SIG-M5 treated with dmso at 0.1 percent for 504 hours (cell line): ENCODE measurements around the gene STPG2.
A peak's percentile ranks its signal among the peaks of the same experiment; 100 is the strongest.
"Not testable (repeated sequence)": the region's sequence is repeated elsewhere in the genome, so short reads cannot be mapped to it uniquely, and the experiment has no call there.

Source experiments
- DNase-seq: peaks from one replicate; lab custom pipeline; 2025; ENCODE audit not compliant: unreplicated experiment; lab: John Stamatoyannopoulos, UW

STPG2 gene

DNA sequence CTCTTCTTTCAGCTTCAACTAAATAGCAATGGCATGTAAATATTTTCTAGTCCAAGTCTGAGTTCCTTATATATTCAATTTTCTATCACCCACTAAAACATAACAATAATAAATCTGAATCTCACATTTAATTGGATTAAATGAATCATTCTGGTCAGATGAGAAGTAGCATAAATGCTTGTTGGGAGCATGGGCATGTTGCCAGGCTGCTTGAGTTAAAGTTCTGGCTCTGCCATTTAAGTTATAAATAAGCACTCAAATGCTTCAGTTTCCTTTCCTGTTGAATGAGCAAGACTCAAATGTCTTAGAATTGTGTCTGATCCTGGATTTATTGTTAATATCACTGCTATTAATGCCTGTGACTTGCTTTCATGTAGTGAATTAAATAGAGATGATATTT is 496.3 kb downstream of the STPG2 start:
- DNase-seq: no peak

DNA sequence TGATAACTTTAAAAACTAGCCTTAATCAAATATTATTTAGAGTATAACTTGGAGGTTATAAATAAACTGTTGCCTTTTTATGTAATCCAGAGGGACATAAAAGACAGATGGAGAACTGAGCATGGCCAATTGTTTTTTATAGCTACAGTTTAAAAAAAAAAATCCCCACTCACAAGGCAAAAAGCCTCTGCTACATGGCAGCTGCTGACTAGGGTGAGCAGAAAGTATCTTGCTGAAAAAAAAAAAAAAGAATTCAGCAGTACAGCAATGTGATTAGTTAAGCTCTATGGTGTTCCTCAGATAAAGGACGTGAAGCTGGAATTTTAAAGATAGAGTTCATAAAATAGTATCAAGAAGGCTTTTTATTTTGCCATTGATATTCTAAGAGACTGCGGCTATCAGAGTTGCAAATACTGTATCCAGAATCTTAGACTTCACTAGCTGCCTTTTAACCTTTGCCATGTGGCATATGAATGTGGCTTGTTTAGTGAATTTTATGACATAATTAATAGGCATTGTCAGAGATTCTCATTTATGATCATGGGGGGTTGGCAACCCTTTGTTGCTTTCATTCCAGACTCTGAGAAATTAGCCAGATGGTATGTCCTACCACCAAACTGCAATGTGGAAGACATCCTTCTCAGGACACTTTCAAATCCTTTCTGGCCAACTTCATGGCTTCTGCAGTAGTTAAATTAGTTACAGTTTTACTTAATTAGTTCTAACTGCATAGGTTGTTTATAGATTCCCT is 498.0 kb downstream of the STPG2 start:
- DNase-seq: no peak

DNA sequence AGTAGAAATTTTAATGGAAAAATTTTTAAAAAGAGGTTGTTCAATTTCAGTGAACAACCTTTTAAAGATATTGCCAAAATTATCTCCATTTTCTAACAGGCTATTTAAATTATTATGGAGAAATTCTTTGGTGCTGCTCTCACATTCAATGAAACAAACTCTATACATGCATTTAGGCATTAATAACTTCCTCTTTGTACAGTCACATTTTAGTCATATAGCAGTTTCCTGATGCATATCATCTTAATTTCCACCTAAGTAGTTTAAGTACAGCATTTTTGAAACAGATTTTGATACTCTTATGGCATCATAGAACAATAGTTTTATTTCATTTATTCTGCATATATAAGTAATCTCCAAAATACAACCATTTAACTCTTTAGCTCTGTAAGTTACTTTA is 500.1 kb downstream of the STPG2 start:
- no peak for DNase-seq

DNA sequence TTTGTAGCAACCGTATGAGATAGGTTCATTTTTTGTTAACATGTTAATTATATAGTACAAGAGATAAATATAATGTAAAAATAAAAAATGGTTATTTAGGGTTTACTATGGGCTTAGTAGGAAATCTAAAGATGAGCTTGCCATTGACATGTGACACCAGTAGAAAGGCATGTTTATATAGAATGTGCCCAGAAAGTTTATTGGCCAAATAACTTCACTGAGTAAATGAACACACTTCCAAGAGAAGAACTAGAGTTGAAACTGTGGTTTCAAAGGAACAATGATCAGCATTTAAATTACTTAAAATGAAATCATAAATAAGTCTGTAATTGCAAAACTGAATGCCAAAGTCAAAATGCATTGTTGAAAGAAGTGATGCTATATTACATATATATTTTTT is 503.3 kb downstream of the STPG2 start:
- DNase-seq: no peak

- not testable (repeated sequence) for DNase-seq
Measured at GRCh38 chr4:97633831-97634230, 509.4 kb downstream of the STPG2 start.

DNA sequence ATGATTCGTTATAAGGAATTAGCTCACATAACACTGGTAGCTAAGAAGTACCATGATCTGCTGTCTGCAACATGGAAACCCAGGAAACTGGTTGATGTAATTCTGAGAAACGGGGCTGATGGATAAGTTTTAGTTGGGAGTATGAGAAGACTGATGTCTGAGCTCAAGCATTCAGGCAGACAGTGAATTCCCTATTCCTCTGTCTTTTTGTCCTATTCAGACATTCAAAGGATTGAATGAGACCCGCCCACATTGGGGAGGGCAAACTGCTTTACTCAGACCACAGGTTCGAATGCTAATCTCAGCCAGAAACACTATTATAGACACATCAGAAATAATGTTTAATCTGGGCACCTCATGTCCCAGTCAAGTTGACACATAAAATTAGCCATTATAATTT is 515.5 kb downstream of the STPG2 start:
- no peak for DNase-seq

DNA sequence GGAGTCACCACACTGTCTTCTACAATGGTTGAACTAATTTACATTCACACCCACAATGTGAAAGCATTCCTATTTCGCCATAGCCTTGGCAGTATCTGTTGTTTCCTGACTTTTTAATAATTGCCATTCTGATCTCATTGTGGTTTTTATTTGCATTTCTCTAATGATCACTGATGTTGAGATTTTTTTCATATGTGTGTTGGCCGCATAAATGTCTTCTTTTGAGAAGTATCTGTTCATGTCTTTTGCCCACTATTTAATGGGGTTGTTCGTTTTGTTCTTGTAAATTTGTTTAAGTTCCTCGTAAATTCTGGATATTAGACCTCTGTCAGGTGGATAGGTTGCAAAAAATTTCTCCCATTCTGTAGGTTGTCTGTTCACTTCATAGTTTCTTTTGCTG is 519.1 kb downstream of the STPG2 start:
- no peak for DNase-seq

DNA sequence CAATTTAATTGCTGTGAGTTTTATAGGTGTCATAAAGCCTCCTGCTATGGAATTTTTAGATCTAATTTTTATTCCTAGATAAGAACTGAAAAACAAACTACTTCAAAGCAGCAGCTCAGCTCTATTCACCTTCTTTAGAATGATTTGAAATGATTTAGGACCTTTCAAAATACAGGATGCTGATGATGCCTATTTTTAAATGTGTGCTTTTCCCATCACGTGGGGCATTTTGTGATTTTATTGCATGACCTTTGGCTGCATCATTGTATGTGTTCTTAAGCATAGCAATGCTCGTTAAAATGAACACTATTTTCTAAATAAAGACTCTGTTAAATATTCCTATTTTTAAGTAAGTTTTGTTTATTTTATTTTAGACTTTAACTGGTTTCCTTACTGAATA is 537.3 kb downstream of the STPG2 start:
- no peak for DNase-seq

- DNase-seq: no peak
Measured at GRCh38 chr4:97593248-97593647, 550.0 kb downstream of the STPG2 start.

GRCh38 chr4:97590266-97590665 is 553.0 kb downstream of the STPG2 start:
- no peak for DNase-seq

- peak; percentile 12 for DNase-seq
Measured at GRCh38 chr4:97589481-97590196, 553.6 kb downstream of the STPG2 start.

DNA sequence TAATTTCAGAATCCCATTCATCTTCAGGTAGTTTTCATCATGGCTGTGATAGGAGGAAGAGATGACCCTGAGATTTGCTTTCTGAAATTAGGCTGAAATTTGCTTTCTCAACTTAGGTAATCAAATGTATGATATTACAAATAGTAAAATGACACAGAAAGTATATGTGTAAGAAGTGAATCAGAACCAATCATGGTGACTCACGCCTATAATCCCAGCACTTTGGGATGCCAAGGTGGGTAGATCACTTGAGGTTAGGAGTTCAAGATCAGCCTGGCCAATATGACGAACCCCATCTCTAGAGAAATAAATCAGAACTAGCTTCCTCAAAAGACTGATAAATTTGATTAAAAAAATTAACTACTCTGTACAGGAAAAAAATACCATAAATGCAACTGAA is 555.4 kb downstream of the STPG2 start:
- no peak for DNase-seq

DNA sequence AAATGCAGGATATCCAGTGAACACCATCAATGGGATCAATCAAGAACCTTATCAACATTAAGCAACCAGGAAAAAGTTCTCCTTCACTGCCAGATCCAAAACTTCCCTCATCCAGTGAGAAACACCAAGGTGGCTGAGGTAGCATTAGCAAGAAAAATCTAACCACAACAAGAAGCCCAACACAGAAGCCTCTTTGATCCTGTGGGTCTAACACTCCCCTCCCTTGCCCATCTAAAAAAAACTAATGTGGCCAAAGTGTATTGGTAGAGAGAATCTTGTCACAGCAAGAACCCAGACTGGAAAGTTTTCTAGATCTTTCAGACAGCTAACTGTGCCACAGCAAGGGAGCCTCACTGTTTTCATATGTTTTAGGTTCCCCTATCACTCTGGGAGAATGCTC is 558.0 kb downstream of the STPG2 start:
- DNase-seq: no peak

- no peak for DNase-seq
Measured at GRCh38 chr4:97582890-97583289, 560.4 kb downstream of the STPG2 start.

GRCh38 chr4:97577004-97577403 is 566.3 kb downstream of the STPG2 start:
- DNase-seq: no peak

- DNase-seq: no peak
Measured at GRCh38 chr4:97560009-97560408, 583.3 kb downstream of the STPG2 start.

- DNase-seq: no peak
Measured at GRCh38 chr4:97558204-97558778, 585.0 kb downstream of the STPG2 start.

DNA sequence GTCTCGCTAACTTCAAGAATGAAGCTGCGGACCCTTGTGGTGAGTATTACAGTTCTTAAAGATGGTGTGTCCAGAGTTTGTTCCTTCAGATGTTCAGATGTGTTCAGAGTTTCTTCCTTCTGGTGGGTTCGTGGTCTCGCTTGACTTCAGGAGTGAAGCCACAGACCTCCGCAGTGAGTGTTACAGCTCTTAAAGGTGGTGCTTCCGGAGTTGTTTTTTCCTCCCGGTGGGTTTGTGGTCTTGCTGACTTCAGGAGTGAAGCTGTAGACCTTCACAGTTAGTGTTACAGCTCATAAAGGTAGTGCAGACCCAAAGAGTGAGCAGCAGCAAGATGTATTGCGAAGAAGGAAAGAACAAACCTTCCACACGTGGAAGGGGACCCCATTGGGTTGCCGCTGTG is 592.6 kb downstream of the STPG2 start:
- not testable (repeated sequence) for DNase-seq

DNA sequence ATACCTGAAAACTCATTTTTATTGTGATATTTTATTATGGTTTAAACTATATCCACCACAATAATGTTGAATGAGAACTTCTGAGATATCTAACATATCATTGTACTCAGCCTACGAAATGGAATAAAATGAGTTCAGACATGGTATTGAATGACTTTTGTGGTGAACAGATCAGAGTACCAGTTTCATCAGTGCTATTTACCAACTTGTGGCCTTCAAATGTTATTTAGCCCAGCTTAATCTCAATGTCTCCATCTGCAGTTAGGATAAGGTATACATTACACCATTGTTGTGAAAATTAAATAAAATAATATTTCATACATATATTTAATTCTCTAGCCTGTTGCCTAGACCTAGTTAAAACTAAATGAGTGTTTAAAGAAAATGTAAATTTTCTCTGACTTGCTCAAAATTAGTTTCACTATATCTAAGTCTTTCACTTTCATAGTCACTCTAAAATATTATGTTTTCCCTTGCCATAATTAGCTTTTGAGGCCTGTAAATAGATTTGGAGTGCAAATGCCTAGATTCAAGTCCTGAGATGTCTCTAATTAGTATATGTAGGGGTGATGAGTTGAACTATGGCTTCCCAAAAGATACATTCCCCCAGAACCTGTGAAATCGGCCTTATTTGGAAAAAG is 594.2 kb downstream of the STPG2 start:
- DNase-seq: no peak

DNA sequence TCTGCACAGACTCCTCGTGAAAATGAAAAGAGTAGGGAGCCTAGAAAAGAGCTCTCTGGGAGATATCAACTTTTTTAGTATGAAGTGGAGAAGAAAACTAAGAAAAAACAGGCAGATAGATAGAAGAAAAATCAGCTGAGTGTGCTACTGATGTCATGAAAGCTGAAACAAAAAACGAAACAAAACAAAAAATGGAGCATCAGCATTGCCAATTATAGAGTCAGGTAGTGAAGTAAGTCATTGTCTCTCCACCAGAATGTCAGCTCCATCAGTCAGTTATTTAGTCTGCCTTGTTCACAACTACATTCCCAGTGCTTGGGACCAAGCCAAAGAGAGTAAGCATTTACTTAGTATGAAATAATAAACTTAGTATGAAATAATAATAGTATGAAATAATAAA is 595.1 kb downstream of the STPG2 start:
- DNase-seq: no peak

DNA sequence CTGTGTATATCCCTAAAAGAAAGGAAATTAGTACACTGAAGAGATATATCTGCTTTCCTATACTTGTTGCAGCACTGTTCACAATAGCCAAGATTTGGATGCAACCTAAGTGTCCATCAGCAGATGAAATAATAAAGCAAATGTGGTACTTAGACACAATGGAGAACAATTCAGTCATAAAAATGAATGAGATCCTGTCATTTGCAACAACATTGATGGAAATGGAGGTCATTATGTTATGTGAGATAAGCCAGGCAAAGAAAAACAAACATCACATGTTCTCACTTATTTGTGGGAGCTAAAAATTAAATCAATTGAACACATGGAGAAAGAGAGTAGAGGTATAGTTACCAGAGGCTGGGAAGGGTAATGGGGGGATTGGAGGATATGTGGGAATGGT is 611.9 kb downstream of the STPG2 start:
- no peak for DNase-seq

- no peak for DNase-seq
Measured at GRCh38 chr4:97530676-97531075, 612.6 kb downstream of the STPG2 start.
